Measurements from ENCODE around the gene ANAPC5.

- TF ChIP-seq EZH2 (IDR thresholded peaks at IDR 0.05; ENCODE audit: insufficient read depth, poor library complexity, severe bottlenecking) (no peak), EZH2phosphoT487 (IDR thresholded peaks at IDR 0.05; ENCODE audit: insufficient read depth, low read depth) (no peak)
Observed at GRCh38 chr12:121390856-121391255, 38.6 kb upstream of the ANAPC5 start.
